ENCODE measurements around the gene WDR7. TPM values are rescaled to one million over a fixed set of nuclear protein-coding genes. Genes with fewer than 3 reads are reported as not detected.

WDR7 gene
- total and polyA plus RNA-seq, 9 of the 15 experiments (the other 6 are each of a cell fraction or from before 2014, with no cell fraction given): 1.4 to 9.4 (median 5.3) TPM

DNA sequence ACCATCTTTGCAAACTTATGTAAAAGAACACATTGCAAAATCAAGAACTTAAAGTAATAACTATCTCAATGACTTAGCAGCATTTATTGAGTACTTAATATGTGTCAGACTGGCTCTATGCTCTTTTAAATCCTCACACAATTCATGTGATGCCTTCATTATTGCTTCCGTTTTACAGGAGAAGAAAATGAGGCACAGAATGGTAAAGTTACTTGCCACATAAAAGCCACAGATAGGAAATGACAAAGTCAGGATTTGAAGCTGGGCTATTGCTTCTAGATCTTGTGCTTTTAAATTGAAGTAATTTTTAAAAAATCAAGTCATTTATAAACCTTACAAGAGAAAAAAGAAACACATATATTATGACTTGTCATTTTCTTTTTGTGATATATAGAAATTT, 174.2 kb downstream of the WDR7 start:
- no peak for DNase-seq (ENCODE audit: extremely low read depth in 1 of 4, low spot score in 3 of 4)

DNA sequence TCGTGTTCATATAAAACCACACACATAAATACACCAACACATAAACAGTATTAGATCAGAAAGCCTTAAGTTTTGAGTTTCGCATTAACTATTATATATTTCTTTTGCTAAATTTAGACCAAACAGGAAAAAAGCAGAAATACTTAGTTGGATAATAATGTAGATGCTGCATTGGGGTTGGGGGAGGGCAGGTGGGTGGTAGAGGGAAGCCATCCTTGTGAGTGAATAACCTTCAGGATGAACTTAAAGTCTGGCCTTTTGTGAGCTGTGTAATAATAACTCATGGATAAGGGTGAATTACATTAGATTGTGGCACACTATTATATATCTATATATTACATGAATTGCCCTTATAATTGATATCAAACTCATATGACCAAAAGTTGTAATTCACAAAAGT, 174.7 kb downstream of the WDR7 start:
- intact Hi-C loops (cut with micrococcal nuclease): no loop called here
- H3K27me3 ChIP-seq (ENCODE audit: control insufficient read depth in 2 of 2, insufficient read depth in 2 of 2, low read length in 2 of 2): no peaks in the 10 kb centered on the region
- FAIRE-seq (no peak), DNase-seq (ENCODE audit: extremely low read depth in 1 of 4, low spot score in 3 of 4) (no peak), ATAC-seq (no peak)
- CTCF ChIA-PET (ENCODE audit: low intra/inter-chr PET ratio): no interaction called here
- H3K9me1 ChIP-seq (ENCODE audit: control insufficient read depth, insufficient read depth, low read length): no peaks in the 10 kb centered on the region
- no peak overlapping the region for H3K4me2 ChIP-seq (ENCODE audit: insufficient read depth, low read length)
- in situ Hi-C loops (cut with MboI): no loop called here
- H3K4me3 ChIP-seq: no peak overlapping the region
- BruUV-seq (replicated peaks): no TSS peak
- no peak overlapping the region for H2AFZ ChIP-seq (ENCODE audit: low read depth, low read length)
- no peaks in the 10 kb centered on the region for H4K20me1 ChIP-seq (replicated peaks; ENCODE audit: control insufficient read depth, insufficient read depth, low read length)
- no peaks in the 10 kb centered on the region for H3K36me3 ChIP-seq (ENCODE audit: control insufficient read depth, insufficient read depth, low read length)
- 47% methylated on average over 2 of the region's 2 CpGs for WGBS (ENCODE audit: insufficient coverage, low coverage, missing lambda C conversion rate)
- no peak overlapping the region for H3K9ac ChIP-seq (ENCODE audit: insufficient read depth in 1 of 2, low read depth in 2 of 2, low read length in 2 of 2)
- no peaks in the 10 kb centered on the region for H3K4me1 ChIP-seq (replicated peaks in 1 of 2; ENCODE audit: control insufficient read depth in 2 of 2, insufficient read depth in 2 of 2, low read length in 2 of 2)
- POLR2A ChIA-PET: no interaction called here
- H3K9me3 ChIP-seq (replicated peaks; ENCODE audit: control insufficient read depth, insufficient read depth, low read depth, low read length): no peaks in the 10 kb centered on the region
- H3K27ac ChIP-seq (ENCODE audit: extremely low read depth, low read depth, low read length): no peak overlapping the region
- no peaks in the 10 kb centered on the region for H3K79me2 ChIP-seq (ENCODE audit: control insufficient read depth, insufficient read depth, low read length)
- TF ChIP-seq SAFB (IDR thresholded peaks at IDR 0.05; ENCODE audit: borderline replicate concordance, low read depth, low read length): no peak
- no peak for TF ChIP-seq CCAR2 (IDR thresholded peaks at IDR 0.05; ENCODE audit: low read depth, low read length)
- no peak for TF ChIP-seq DPF2 (IDR thresholded peaks at IDR 0.05)
- TF ChIP-seq, protein P1, sequence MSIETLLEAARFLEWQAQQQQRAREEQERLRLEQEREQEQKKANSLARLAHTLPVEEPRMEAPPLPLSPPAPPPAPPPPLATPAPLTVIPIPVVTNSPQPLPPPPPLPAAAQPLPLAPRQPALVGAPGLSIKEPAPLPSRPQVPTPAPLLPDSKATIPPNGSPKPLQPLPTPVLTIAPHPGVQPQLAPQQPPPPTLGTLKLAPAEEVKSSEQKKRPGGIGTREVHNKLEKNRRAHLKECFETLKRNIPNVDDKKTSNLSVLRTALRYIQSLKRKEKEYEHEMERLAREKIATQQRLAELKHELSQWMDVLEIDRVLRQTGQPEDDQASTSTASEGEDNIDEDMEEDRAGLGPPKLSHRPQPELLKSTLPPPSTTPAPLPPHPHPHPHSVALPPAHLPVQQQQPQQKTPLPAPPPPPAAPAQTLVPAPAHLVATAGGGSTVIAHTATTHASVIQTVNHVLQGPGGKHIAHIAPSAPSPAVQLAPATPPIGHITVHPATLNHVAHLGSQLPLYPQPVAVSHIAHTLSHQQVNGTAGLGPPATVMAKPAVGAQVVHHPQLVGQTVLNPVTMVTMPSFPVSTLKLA (conservative IDR thresholded peaks at IDR 0.05): no peak
- TF ChIP-seq SMAD4 (CRISPR knock-in tag; conservative IDR thresholded peaks at IDR 0.05): no peak
- no peak for TF ChIP-seq TAL1 (IDR thresholded peaks at IDR 0.05)
- TF ChIP-seq TRIM28 (IDR thresholded peaks at IDR 0.05): no peak
- no peak for TF ChIP-seq BCOR (IDR thresholded peaks at IDR 0.05)
- no peak for TF ChIP-seq ZNF239 (CRISPR knock-in tag; IDR thresholded peaks at IDR 0.05)
- TF ChIP-seq ZNF668 (CRISPR knock-in tag; IDR thresholded peaks at IDR 0.05): no peak
- TF ChIP-seq SMAD1 (IDR thresholded peaks at IDR 0.05; ENCODE audit: low read depth, low read length, partially characterized antibody): no peak
- no peak for TF ChIP-seq GTF2A2 (tag; IDR thresholded peaks at IDR 0.05)

More for the DNA sequence above, 174.2 kb downstream of the WDR7 start:
- Histone ChIP-seq H3K27ac (ENCODE audit: extremely low read depth, low read depth, low read length) (no peak overlapping the region), H2AFZ (ENCODE audit: low read depth, low read length) (no peak overlapping the region), H3K36me3 (ENCODE audit: control insufficient read depth, insufficient read depth, low read length) (no peaks in the 10 kb centered on the region), H4K20me1 (replicated peaks; ENCODE audit: control insufficient read depth, insufficient read depth, low read length) (no peaks in the 10 kb centered on the region), H3K79me2 (ENCODE audit: control insufficient read depth, insufficient read depth, low read length) (no peaks in the 10 kb centered on the region), H3K4me3 (no peak overlapping the region), H3K9ac (ENCODE audit: insufficient read depth in 1 of 2, low read depth in 2 of 2, low read length in 2 of 2) (no peak overlapping the region), H3K9me1 (ENCODE audit: control insufficient read depth, insufficient read depth, low read length) (no peaks in the 10 kb centered on the region), H3K4me2 (ENCODE audit: insufficient read depth, low read length) (no peak overlapping the region), H3K9me3 (replicated peaks; ENCODE audit: control insufficient read depth, insufficient read depth, low read depth, low read length) (no peaks in the 10 kb centered on the region), H3K27me3 (ENCODE audit: control insufficient read depth in 2 of 2, insufficient read depth in 2 of 2, low read length in 2 of 2) (no peaks in the 10 kb centered on the region), H3K4me1 (replicated peaks in 1 of 2; ENCODE audit: control insufficient read depth in 2 of 2, insufficient read depth in 2 of 2, low read length in 2 of 2) (no peaks in the 10 kb centered on the region)
- POLR2A ChIA-PET: no interaction called here
- WGBS (ENCODE audit: insufficient coverage, low coverage, missing lambda C conversion rate): 40% methylated on average over 1 of the region's 1 CpG
- intact Hi-C loops (cut with micrococcal nuclease) (no loop called here), in situ Hi-C loops (cut with MboI) (no loop called here)
- no peak for FAIRE-seq
- no TSS peak for BruUV-seq (replicated peaks)
- no peak for TF ChIP-seq NCOA6 (IDR thresholded peaks at IDR 0.05)
- no peak for TF ChIP-seq HNRNPUL1 (IDR thresholded peaks at IDR 0.05; ENCODE audit: low read length)
- TF ChIP-seq ZNF79 (CRISPR knock-in tag; IDR thresholded peaks at IDR 0.05; ENCODE audit: low read depth): no peak
- TF ChIP-seq MAFG (tag; conservative IDR thresholded peaks at IDR 0.05): no peak
- TF ChIP-seq TAF1 (IDR thresholded peaks at IDR 0.05; ENCODE audit: control insufficient read depth, extremely low read depth, insufficient read depth, low read length, severe bottlenecking): no peak
- no peak for TF ChIP-seq GATAD2B (IDR thresholded peaks at IDR 0.05; ENCODE audit: borderline replicate concordance)
- TF ChIP-seq CBFA2T3 (IDR thresholded peaks at IDR 0.05): no peak
- CTCF ChIA-PET (ENCODE audit: low intra/inter-chr PET ratio): no interaction called here
- ATAC-seq: no peak

All from K562 (cell line).